Measurements from ENCODE around the gene STRA8.

STRA8 gene

GRCh38 chr7:135263321-135263970, 29.8 kb downstream of the STRA8 start:
- no peak for DNase-seq

GRCh38 chr7:135265637-135266036, 32.0 kb downstream of the STRA8 start:
- DNase-seq, result no peak

DNA sequence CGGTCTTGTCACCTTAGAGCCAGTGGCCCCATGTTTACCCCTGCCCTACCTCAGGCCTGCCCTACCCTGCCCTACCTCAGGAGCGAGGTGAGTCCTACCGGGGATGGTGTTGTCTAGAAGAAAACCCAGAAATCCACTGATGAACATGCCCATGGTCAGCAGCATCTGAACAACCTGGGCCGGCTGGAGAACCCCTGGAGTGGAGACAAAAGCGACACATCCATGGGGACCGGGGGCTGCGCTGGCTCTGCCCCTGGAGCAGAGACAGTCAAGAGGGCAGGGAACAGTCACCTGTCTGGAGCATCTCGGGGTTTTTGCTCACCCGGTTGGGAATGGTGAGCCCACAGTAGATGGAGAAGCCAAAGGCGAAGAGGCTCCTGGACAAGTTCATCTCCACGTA, 36.3 kb downstream of the STRA8 start:
- DNase-seq, result no peak

- DNase-seq, result no peak
Observed at GRCh38 chr7:135270577-135271254, 37.1 kb downstream of the STRA8 start.

GRCh38 chr7:135271255-135271615, 37.6 kb downstream of the STRA8 start:
- no peak for DNase-seq

DNA sequence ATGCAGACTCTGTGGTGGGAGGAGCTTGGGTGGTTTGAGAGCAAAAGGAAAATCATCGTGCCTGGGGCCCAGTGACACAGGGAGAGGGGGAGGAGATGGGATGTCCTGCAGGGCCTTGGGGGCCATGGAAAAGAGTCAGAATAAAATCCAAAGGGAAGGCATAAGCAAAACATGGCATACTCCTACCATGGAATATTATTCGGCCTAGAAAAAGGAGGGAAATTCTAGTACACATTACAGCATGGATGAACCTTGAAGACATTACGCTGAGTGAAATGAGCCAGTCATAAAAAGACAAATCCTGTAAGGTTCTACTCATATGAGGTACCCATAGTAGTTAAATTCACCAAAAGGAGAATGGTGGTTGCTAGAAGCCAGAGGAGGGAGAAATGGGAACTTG, 38.7 kb downstream of the STRA8 start:
- DNase-seq, result no peak

DNA sequence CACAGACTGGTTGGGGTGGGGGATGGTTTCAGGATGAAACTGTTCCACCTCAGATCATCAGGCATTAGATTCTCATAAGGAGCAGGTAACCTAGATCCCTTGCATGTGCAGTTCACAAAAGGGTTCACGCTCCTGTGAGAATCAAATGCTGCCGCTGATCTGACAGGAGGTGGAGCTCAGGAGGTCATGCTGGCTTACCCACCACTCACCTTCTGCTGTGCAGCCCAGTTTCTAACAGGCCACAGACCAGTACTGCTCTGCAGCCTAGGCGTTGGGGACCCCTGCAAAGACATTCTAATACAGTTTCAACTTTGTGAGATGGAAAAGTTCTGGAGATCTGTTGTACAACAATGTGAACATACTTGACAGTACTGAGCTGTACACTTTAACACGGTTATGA, 39.9 kb downstream of the STRA8 start:
- DNase-seq, result no peak

- DNase-seq, result peak in 47 of 56 donors; percentile 4 to 86 (median 39)
Observed at GRCh38 chr7:135274495-135275268, 41.0 kb downstream of the STRA8 start.

GRCh38 chr7:135275971-135276580, 42.4 kb downstream of the STRA8 start:
- no peak for DNase-seq

DNA sequence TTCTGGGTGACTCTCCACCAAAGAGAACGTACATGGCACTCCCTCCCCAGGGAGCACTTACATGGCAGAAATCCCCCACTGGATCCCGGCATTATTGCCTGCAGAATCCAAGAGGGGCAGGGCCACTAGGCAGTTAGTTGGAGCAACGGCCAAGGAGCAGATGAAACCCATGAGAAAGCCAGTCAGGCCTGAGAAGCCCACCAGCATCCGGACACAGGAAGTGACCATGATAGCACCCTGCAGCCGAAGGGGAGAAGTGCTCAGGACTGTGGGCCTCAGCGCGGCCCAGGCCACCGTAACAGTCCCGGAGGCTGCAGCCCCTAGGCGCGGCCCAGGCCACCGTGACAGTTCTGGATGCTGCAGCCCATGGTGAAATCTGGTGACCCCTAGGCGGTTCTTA, 43.5 kb downstream of the STRA8 start:
- DNase-seq, result no peak

DNA sequence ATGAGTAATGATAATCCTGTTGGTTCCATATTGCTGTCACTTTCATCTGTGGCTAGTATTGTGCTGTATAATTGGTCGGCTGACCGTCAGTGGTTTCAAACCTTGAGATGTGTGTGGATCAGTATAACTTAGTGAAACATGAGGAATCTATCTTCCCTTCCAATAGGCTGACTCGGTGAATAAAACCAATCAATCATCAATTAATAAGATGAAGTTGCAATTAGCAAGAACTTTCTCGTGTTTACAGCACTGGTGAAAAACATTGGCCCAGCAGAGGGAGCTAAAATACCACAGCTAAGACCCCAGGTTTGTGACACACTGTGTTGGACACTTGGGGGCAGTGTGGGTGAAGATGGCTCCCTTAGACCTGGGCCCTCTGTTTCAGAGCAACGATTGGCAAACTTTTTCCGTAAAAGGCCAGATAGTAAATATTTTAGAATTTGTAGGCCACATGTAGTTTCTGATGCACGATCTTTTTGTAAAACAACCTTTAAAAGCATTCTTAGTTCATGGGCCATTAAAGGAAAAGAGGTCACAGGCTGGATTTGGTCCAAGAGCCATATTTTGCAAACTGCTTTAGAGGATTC, 47.8 kb downstream of the STRA8 start:
- peak in 51 of 56 donors; percentile 7 to 91 (median 63) for DNase-seq

DNA sequence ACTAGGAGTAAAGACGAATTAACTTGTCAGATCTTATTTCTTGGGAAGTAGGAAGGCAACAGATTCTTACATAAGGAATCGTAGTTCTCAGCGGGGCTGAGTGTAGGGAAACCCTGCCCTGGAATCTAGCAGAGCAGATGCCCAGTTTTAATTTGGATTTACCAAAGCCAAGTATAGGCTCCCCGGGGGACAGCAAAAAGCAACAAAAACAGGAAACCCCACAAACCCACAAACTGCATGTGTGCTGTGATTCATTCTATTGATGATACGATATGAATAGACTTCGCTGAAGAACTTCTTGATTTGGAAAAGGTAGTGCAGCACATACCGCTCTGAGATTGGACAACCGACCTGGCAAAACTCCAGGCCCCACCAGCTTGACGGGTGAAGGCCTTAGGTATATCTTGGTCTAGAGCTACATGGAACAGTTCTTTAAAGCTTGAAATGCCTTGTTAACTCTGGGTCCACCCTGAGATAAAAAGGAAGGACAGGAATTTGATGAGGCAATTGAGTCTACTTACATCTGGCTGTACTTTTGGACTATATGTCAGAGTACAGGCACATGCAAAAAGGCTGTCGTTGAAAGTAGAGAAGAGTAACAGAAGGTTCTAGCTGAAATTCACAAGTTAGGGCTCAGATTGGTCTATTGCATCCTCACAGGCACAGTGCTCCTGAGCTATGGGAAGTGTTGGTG, 49.1 kb downstream of the STRA8 start:
- DNase-seq, result no peak

- DNase-seq, result no peak
Observed at GRCh38 chr7:135283959-135284638, 50.5 kb downstream of the STRA8 start.

DNA sequence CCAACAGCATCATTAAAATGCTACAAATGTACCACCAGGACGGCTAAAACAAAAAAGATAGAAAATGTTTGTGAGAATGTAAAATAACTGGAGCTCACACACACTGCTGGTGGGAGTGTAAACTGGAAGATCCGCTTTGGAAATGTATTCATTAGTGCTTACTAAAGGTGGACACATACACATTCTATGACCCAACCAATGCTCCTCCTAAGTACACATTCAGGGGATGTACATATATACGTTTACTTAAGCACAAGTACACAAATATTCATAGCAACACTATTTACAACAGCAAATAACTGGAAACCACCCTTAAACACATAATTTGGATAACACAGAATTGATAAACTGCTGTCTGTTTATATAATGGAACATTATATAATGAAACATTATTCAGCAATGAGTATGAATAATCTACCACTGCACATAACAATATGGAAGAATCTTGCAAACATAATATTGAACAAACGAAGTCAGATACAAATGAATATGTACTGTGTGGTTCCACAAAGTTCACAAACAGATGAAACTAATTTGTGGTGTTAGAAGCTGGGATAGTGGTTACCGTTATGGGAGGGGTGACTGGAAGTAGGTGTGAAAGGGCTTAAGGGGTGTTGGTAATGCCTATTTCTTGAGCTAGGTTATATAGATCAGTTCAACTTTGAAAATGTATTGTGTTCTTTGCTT, 52.1 kb downstream of the STRA8 start:
- DNase-seq, result no peak

DNA sequence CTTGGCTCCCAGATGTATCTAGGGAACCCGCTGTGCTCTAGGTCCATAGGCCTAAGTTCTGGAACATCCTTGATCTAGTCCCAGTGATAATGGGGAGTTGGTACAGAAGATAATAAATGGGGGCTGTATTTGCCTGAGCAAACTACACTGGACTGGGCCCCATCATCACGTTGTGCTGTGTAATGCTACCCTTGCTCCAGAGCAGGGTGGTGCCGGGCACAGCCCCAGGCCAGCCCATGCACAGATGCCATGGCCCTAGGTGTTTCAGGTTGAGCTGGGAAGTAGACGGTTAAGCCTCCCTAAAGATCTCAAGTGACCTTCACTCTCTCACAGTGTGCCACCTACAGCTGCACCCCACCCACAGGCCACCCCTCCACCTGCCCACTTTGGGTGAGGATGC, 53.2 kb downstream of the STRA8 start:
- no peak for DNase-seq

DNA sequence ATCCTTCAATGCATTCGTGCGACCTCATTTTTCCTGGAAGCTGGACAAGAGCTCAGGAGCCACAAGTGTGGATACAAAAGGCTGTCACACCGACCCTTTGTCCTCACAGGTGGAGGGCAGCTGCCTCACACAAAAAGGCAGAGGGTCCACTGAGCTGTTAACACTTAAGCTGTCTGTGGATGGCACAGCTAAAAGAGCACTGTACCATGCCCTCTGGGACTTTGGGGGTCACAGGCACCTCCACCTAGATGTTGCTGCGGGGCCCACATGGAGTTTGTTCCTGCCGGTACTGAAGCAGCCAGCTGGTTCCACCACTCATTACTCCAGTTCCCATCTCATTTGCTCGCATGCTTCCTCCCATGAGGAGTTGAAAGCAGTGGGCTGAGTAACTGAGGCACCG, 57.0 kb downstream of the STRA8 start:
- DNase-seq, result no peak

DNA sequence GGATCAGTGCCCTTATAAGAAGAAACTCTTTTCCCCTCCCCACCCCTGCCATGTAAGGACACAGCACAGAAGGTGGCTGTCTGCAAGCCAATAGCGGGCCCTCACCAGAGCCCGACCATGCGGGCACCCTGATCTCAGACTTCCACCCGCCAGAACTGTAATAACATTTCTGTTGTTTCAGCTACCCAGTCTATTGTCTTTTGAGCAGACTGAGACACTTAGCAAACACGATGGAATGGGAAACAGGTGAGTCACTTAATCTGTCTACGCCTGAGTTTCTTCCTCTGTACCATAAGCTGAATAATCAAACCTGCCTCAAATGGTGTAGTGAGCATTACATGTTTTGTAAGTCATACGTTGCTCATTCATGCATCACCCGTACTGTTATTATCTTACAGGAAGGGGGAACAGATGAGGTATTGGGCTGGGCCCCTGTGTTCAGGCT, 58.2 kb downstream of the STRA8 start:
- DNase-seq, result no peak

DNA sequence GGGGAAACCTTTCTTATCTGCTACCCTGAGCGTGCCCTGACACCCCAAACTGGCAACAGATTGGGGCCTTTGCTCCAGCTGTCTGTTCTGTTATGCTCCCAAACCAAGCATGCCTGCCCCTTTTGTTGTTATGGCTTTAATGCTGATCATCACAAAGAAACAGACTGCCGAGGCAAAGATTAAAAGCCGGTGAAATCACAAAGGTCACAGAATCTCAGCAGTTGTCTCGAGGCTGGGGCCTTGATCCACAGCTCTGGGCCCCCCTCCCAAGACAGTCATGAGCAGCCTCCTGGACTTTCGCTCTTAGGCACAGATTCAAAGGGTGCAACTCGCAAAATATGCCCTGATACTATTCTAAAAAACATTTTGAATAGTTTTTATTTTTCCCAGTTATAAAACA, 65.6 kb downstream of the STRA8 start:
- DNase-seq, result no peak

GRCh38 chr7:135300913-135301765, 67.5 kb downstream of the STRA8 start:
- DNase-seq, result no peak
